Epithelial cell of proximal tubule (primary cell): ENCODE data around the gene SENP6. TPM values are rescaled to one million over a fixed set of nuclear protein-coding genes. Genes with fewer than 3 reads are reported as not detected.

Experiments
- DNase-seq: peaks from one replicate; pipeline ENCODE4 v3.0.0-alpha.2; 2011; ENCODE audit warnings: low read depth
- H3K4me3 ChIP-seq: 2 replicates; pipeline ENCODE4 v1.5.1; 2011; ENCODE audit warnings: low read depth, mild to moderate bottlenecking, low read length
- CTCF ChIP-seq: conservative IDR thresholded peaks from 2 replicates; pipeline ENCODE4 v1.5.1; 2012; ENCODE audit warnings: low read depth, mild to moderate bottlenecking, low read length
- total RNA-seq: library from RNA; depleted of rRNA; stranded (reverse); fragments of >200 nt; gene quantifications from 2 replicates; pipeline ENCODE4 v1.2.3, GENCODE V29; 2015

SENP6 gene
- total RNA-seq, 1 donor from 2014 or later: 45.6 TPM

GRCh38 chr6:75602246-75603105, 796 bp downstream of the SENP6 start:
- TF ChIP-seq CTCF: no peak
- DNase-seq: no peak
- peak overlapping the region; percentile 86 for H3K4me3 ChIP-seq

- peak overlapping the region; percentile 86 for H3K4me3 ChIP-seq
- no peak for TF ChIP-seq CTCF
- no peak for DNase-seq
These were observed 1.4 kb downstream of the SENP6 start for GRCh38 chr6:75603106-75603420.

GRCh38 chr6:75604294-75604693, 2.6 kb downstream of the SENP6 start:
- peak overlapping the region; percentile 86 for H3K4me3 ChIP-seq
- DNase-seq: no peak
- TF ChIP-seq CTCF: no peak

GRCh38 chr6:75605635-75606034, 4.0 kb downstream of the SENP6 start:
- no peak for DNase-seq
- TF ChIP-seq CTCF: no peak
- no peak overlapping the region for H3K4me3 ChIP-seq

GRCh38 chr6:75608304-75608703, 6.6 kb downstream of the SENP6 start:
- no peak for DNase-seq
- H3K4me3 ChIP-seq: no peak overlapping the region
- TF ChIP-seq CTCF: no peak

- TF ChIP-seq CTCF: no peak
- H3K4me3 ChIP-seq: no peak overlapping the region
- DNase-seq: no peak
These were observed 7.4 kb downstream of the SENP6 start for GRCh38 chr6:75608956-75609533.
